Measurements from ENCODE around the gene CNTN4. TPM values are rescaled to one million over a fixed set of nuclear protein-coding genes. Genes with fewer than 3 reads are reported as not detected.

The CNTN4 gene
- total RNA-seq, 1 experiment from 2014 or later = 1.6 TPM

GRCh38 chr3:2937055-2937454, 838.4 kb downstream of the CNTN4 start:
- no peak overlapping the region for H2BK120ac ChIP-seq (ENCODE audit: low read depth, low read length, poor library complexity, severe bottlenecking)

More at GRCh38 chr3:2937055-2937454, 838.4 kb downstream of the CNTN4 start:
- Histone ChIP-seq H4K5ac (ENCODE audit: insufficient read length, low read depth, low read length) (no peak overlapping the region), H3K4me2 (ENCODE audit: insufficient read depth, insufficient read length, low read length) (no peak overlapping the region), H4K20me1 (ENCODE audit: control insufficient read depth, insufficient read depth, insufficient read length) (no peaks in the 10 kb centered on the region), H2BK12ac (ENCODE audit: insufficient read length, low read depth, low read length) (no peak overlapping the region), H3K9me3 (ENCODE audit: control insufficient read depth, low read depth, low read length) (no peaks in the 10 kb centered on the region), H3K23me2 (ENCODE audit: insufficient read length, low read depth, low read length, poor library complexity, severe bottlenecking) (no peaks in the 10 kb centered on the region), H3K4ac (ENCODE audit: low read depth, low read length) (no peak overlapping the region), H3K18ac (ENCODE audit: insufficient read length, low read depth, low read length) (no peak overlapping the region), H3K27me3 (ENCODE audit: insufficient read depth, low read length) (no peaks in the 10 kb centered on the region), H3K9ac (ENCODE audit: extremely low read depth, insufficient read length, low read length) (no peak overlapping the region), H2BK20ac (ENCODE audit: low read depth, low read length, poor library complexity, severe bottlenecking) (no peak overlapping the region), H2BK15ac (ENCODE audit: low read depth, low read length) (no peak overlapping the region), H3T11ph (ENCODE audit: low read length) (no peak overlapping the region), H3K27ac (ENCODE audit: insufficient read length, low read depth, low read length) (no peak overlapping the region), H3K79me1 (ENCODE audit: insufficient read depth, low read depth, low read length, poor library complexity, severe bottlenecking) (no peaks in the 10 kb centered on the region), H3K23ac (ENCODE audit: insufficient read length, low read depth, low read length) (no peak overlapping the region), H2AK5ac (ENCODE audit: insufficient read length, low read length) (no peak overlapping the region), H3K56ac (ENCODE audit: insufficient read length, low read depth, low read length) (no peak overlapping the region), H4K8ac (replicated peaks; ENCODE audit: insufficient read length, low read depth, low read length) (no peak overlapping the region), H2AFZ (ENCODE audit: low read length) (no peak overlapping the region), H3K79me2 (ENCODE audit: insufficient read depth, low read length) (no peaks in the 10 kb centered on the region), H2BK5ac (ENCODE audit: insufficient read length, low read length) (no peak overlapping the region), H3K14ac (ENCODE audit: insufficient read depth, low read length) (no peak overlapping the region), H4K91ac (ENCODE audit: insufficient read length, low read depth, low read length) (no peak overlapping the region), H3K4me1 (ENCODE audit: insufficient read depth, low read length) (no peaks in the 10 kb centered on the region; the same call in 1 of the 2 replicates)
- H3K27ac Mint-ChIP-seq = no peak overlapping the region
- no peak overlapping the region for H3K4me3 Mint-ChIP-seq
- H3K36me3 Mint-ChIP-seq (ENCODE audit: insufficient read depth in 1 of 3, low read depth in 3 of 3) = peaks cover 0 to 4% (median 0%) of the 10 kb centered on the region in 3 experiments; a peak in 4 of 7 replicates
- peaks cover 3 to 4% of the 10 kb centered on the region in 2 experiments; a peak in 3 of 5 replicates for H3K9me3 Mint-ChIP-seq
- no CpG with 5 or more reads among the region's 2 CpGs for WGBS (ENCODE audit: extremely low coverage, insufficient read length, low lambda C conversion rate)
- no peak for DNase-seq
- peaks cover 2% of the 10 kb centered on the region; the same call in 1 of the 2 replicates for H3K27me3 Mint-ChIP-seq (ENCODE audit: low read depth)
- TF ChIP-seq CTCF (conservative IDR thresholded peaks at IDR 0.05) = no peak
- H3K4me1 Mint-ChIP-seq = peaks cover 0 to 4% of the 10 kb centered on the region in 2 experiments; a peak in 3 of 4 replicates

Measured in H9 (cell line).